OCI-LY7 (cell line): Measurements from ENCODE around the gene S100B. TPM values are rescaled to one million over a fixed set of nuclear protein-coding genes. Genes with fewer than 3 reads are reported as not detected.
"Not testable (repeated sequence)": the region's sequence is repeated elsewhere in the genome, so short reads cannot be mapped to it uniquely, and the experiment has no call there.

ENCODE experiments used
- BruUV-seq: library from RNA; stranded (reverse); fragments of 400-500 nt; replicated peaks from 2 replicates; lab custom pipeline; 2021; lab: Mats Ljungman, UMichigan
- CTCF ChIA-PET: fragments of 300-600 bp; sonication (Branson Sonifier 250); formaldehyde crosslinking; loops from one replicate; lab custom pipeline; 2022; ENCODE audit warnings: antibody characterized with exemption; ENCODE audit not compliant: unreplicated experiment; lab: Charles Lee
- POLR2A ChIA-PET: fragments of 300-600 bp; sonication (Branson Sonifier 250); formaldehyde crosslinking; loops from one replicate; lab custom pipeline; 2022; ENCODE audit warnings: antibody characterized with exemption; lab: Charles Lee
- DNase-seq: peaks from one replicate; pipeline ENCODE4 v3.0.0-alpha.2; 2015; ENCODE audit warnings: low spot score
- H2AFZ ChIP-seq: fragments of 200-600 bp; sonication (generic), shearing (Covaris generic); 2 replicates; pipeline ENCODE4 v1.6.1; 2014; ENCODE audit warnings: mild to moderate bottlenecking, antibody characterized with exemption, low read length, moderate library complexity
- H3K27ac ChIP-seq: fragments of 200-600 bp; sonication (generic); 2 replicates; pipeline ENCODE4 v1.5.1; 2014; ENCODE audit warnings: mixed run types, low read depth, mild to moderate bottlenecking, moderate library complexity, low read length, inconsistent platforms; ENCODE audit not compliant: poor library complexity, severe bottlenecking
- H3K36me3 ChIP-seq: fragments of 200-600 bp; sonication (generic); 2 replicates; pipeline ENCODE4 v1.6.1; 2014; ENCODE audit warnings: mild to moderate bottlenecking, antibody characterized with exemption, low read length, moderate library complexity, mixed read lengths; ENCODE audit not compliant: insufficient read depth
- H3K4me1 ChIP-seq: fragments of 200-600 bp; sonication (generic); 2 replicates; pipeline ENCODE4 v1.5.1; 2014; ENCODE audit warnings: mild to moderate bottlenecking, low read length; ENCODE audit not compliant: insufficient read depth, poor library complexity, severe bottlenecking
- H3K4me2 ChIP-seq: fragments of 200-600 bp; sonication (generic); 2 replicates; pipeline ENCODE4 v1.6.1; 2014; ENCODE audit warnings: mild to moderate bottlenecking, low read length
- H3K4me3 ChIP-seq: fragments of 200-600 bp; sonication (generic); 2 replicates; pipeline ENCODE4 v1.5.1; 2014; ENCODE audit warnings: mild to moderate bottlenecking, low read depth, low read length; ENCODE audit not compliant: poor library complexity, severe bottlenecking
- H3K79me2 ChIP-seq: fragments of 200-600 bp; sonication (generic); 2 replicates; pipeline ENCODE4 v1.6.1; 2016; ENCODE audit warnings: low read depth, mild to moderate bottlenecking, low read length, moderate library complexity, mixed read lengths; ENCODE audit not compliant: insufficient read depth
- H3K9me2 ChIP-seq: fragments of 200-600 bp; sonication (generic); 2 replicates; pipeline ENCODE4 v1.6.1; 2016; ENCODE audit warnings: mild to moderate bottlenecking, low read length, mixed read lengths; ENCODE audit not compliant: insufficient read depth
- H3K9me3 ChIP-seq: fragments of 200-600 bp; sonication (generic); 2 replicates; pipeline ENCODE4 v1.6.1; 2014; ENCODE audit warnings: mild to moderate bottlenecking, mixed run types, low read length, mixed read lengths
- H4K20me1 ChIP-seq: fragments of 200-600 bp; sonication (generic); 2 replicates; pipeline ENCODE4 v1.6.1; 2014; ENCODE audit warnings: mild to moderate bottlenecking, antibody characterized with exemption, low read length, moderate library complexity, mixed read lengths; ENCODE audit not compliant: insufficient read depth
- CTCF ChIP-seq: fragments of 200-600 bp; sonication (generic); conservative IDR thresholded peaks from 2 replicates; pipeline ENCODE4 v1.5.1; 2014; ENCODE audit warnings: mild to moderate bottlenecking, antibody characterized with exemption, low read length, moderate library complexity, mixed read lengths
- EZH2phosphoT487 ChIP-seq: fragments of 200-600 bp; sonication (generic); IDR thresholded peaks from 2 replicates; pipeline ENCODE4 v1.6.1; 2018; ENCODE audit warnings: low read depth, borderline replicate concordance, mild to moderate bottlenecking, mixed run types, antibody characterized with exemption, low read length, moderate library complexity, mixed read lengths
- intact Hi-C: fragments of 100-400 bp; cut with micrococcal nuclease; formaldehyde crosslinking; loops from one replicate; pipeline ENCODE4 v1.10.0; 2022; ENCODE audit not compliant: unreplicated experiment
- total RNA-seq, 2 experiments: library from RNA; depleted of rRNA in 1 of 2; stranded (reverse); fragments of >200 nt in 1 of 2; shearing (Covaris generic) in 1 of 2; gene quantifications; 2 replicates each; pipeline ENCODE4 v1.2.3, GENCODE V29; 2014 to 2022

S100B gene
- total RNA-seq, 2 experiments from 2014 or later: not detected

- POLR2A ChIA-PET: interaction anchor here (0.7 kb wide), 1 partner anchor 81 kb away, joined by 3 read pairs; no protein-coding TSS in a partner anchor
Observed at GRCh38 chr21:46594276-46594675, 10.6 kb downstream of the S100B start.

GRCh38 chr21:46585191-46585953 is 19.5 kb downstream of the S100B start:
- peak overlapping the region; percentile 65 for H2AFZ ChIP-seq
- CTCF ChIA-PET: no interaction called here
- H3K79me2 ChIP-seq: no peaks in the 10 kb centered on the region
- TF ChIP-seq EZH2phosphoT487 (no peak), CTCF (0 out of 2 replicates have a peak, but pooled peaks have one; percentile 26)
- H4K20me1 ChIP-seq: no peaks in the 10 kb centered on the region
- intact Hi-C loops: no loop called here
- peaks cover 17% of the 10 kb centered on the region for H3K4me1 ChIP-seq
- peak overlapping the region; percentile 46 for H3K4me2 ChIP-seq
- peak; percentile 84 for DNase-seq
- no TSS peak for BruUV-seq
- H3K36me3 ChIP-seq: no peaks in the 10 kb centered on the region
- H3K27ac ChIP-seq: peak overlapping the region; percentile 27
- no peaks in the 10 kb centered on the region for H3K9me2 ChIP-seq
- H3K4me3 ChIP-seq: peak overlapping the region; percentile 7
- H3K9me3 ChIP-seq: no peaks in the 10 kb centered on the region
- POLR2A ChIA-PET: interaction anchor here (0.6 to 2.2 kb wide), 4 partner anchors 11 to 49 kb away, joined by 3 to 7 read pairs (median 4); no protein-coding TSS in a partner anchor

More at GRCh38 chr21:46594276-46594675, 10.6 kb downstream of the S100B start:
- Histone ChIP-seq H3K9me2 (no peaks in the 10 kb centered on the region), H3K36me3 (no peaks in the 10 kb centered on the region), H2AFZ (no peak overlapping the region), H3K27ac (no peak overlapping the region), H3K4me1 (no peaks in the 10 kb centered on the region), H3K9me3 (0 out of 2 replicates have a peak, but pooled peaks cover 10% of the 10 kb centered on the region), H3K4me2 (no peak overlapping the region), H4K20me1 (no peaks in the 10 kb centered on the region), H3K4me3 (no peak overlapping the region), H3K79me2 (no peaks in the 10 kb centered on the region)
- CTCF ChIA-PET: no interaction called here
- no peak for TF ChIP-seq CTCF
- TF ChIP-seq EZH2phosphoT487: no peak
- peak; percentile 27 for DNase-seq
- intact Hi-C loops: no loop called here
- no TSS peak for BruUV-seq

DNA sequence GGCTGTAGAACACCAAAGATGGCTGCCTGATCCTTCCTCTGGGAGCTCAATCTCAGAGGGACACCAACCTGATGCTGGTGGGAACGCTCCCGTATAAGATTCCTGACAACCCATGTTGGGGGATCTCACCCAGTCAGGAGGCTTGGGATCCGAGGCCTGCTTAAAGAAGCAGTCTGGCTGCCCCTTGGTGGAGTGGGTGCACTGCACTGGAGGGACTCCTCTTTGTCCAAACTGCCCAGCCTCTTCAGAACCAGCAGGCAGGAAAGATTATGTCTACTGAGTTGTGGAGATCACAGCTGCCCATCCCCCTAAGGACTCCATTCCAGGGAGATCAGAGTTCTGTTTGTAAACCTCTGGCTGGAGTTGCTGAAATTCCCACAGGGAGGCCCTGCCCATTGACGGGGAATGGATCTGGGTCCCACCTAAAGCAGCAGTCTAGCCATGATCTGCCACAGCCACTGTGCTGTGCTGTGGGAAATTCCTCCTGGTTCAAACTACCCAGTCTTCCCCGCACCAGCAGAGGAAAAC is 23.0 kb downstream of the S100B start:
- BruUV-seq: no TSS peak
- Histone ChIP-seq H3K4me2 (no peak overlapping the region), H3K4me1 (peaks cover 17% of the 10 kb centered on the region), H3K4me3 (no peak overlapping the region), H3K9me3 (0 out of 2 replicates have a peak, but pooled peaks cover 11% of the 10 kb centered on the region), H3K79me2 (no peaks in the 10 kb centered on the region), H3K9me2 (no peaks in the 10 kb centered on the region), H2AFZ (no peak overlapping the region), H3K27ac (no peak overlapping the region), H4K20me1 (no peaks in the 10 kb centered on the region), H3K36me3 (no peaks in the 10 kb centered on the region)
- ChIA-PET POLR2A (no interaction called here), CTCF (no interaction called here)
- intact Hi-C loops: no loop called here
- no peak for TF ChIP-seq EZH2phosphoT487
- no peak for TF ChIP-seq CTCF
- no peak for DNase-seq

DNA sequence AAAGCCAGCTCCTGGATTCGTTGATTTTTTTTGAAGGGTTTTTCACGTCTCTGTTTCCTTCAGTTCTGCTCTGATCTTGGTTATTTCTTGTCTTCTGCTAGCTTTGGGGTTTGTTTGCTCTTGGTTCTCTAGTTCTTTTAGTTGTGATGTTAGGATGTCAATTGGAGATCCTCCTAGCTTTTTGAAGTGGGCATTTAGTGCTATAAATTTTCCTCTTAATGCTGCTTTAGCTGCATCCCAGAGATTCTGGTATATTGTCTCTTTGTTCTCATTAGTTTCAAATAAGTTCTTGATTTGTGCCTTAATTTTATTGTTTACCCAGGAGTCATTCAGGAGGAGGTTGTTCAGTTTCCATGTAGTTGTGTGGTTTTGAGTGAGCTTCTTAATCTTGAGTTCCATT is 25.5 kb downstream of the S100B start:
- H3K9me2 ChIP-seq, CTCF ChIA-PET, POLR2A ChIA-PET, H2AFZ ChIP-seq, H3K36me3 ChIP-seq, H3K4me3 ChIP-seq, H3K27ac ChIP-seq, H3K79me2 ChIP-seq, H4K20me1 ChIP-seq, H3K4me1 ChIP-seq, BruUV-seq, intact Hi-C loops, H3K4me2 ChIP-seq, DNase-seq: not testable (repeated sequence)
- 0 out of 2 replicates have a peak, but pooled peaks cover 11% of the 10 kb centered on the region for H3K9me3 ChIP-seq
